GM18498 (cell line): ENCODE data around the gene GDF10.

ENCODE experiments used
- ATAC-seq: cut with Tn5 transposase; IDR thresholded peaks from one replicate; pipeline ENCODE4 v1.9.1; 2021; ENCODE audit warnings: mild to moderate bottlenecking, moderate library complexity; ENCODE audit not compliant: unreplicated experiment

The GDF10 gene

DNA sequence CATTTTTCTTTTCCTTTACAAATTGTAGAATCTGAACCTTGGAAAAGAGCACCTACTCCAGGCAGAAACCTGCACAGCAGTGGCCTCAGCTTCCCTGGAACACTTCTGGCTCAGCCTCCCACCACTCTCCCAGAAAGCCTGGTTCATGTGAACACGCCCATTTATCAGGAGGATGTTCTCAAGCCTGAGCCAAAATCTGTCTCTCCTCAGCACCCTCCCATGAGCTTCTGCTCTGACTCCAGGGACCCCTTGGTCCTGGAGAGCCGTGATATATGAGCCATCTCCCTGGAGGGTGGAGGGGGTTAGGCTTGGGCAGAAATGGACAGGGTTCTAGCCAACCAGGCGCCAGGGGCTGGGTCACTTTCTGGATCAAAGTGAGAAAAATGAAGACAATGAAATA is 32.4 kb downstream of the GDF10 start:
- no peak for ATAC-seq

DNA sequence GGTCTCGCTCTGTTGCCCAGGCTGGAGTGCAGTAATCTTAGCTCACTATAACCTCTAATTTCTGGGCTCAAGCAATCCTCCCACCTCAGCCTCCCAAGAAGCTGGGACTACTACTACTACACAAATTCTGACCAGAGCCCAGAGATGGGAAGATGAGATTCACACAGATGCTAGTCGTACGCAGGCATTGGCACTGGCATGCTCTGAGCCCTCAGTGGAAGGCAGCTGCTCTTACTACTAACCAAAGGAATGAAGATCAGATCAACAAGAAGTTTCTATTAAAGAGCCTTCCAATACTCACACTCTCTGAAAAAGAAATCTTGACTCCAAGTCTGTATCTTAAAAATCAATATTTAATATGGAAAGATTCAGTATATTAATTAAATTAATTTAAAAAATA is 32.9 kb downstream of the GDF10 start:
- no peak for ATAC-seq

DNA sequence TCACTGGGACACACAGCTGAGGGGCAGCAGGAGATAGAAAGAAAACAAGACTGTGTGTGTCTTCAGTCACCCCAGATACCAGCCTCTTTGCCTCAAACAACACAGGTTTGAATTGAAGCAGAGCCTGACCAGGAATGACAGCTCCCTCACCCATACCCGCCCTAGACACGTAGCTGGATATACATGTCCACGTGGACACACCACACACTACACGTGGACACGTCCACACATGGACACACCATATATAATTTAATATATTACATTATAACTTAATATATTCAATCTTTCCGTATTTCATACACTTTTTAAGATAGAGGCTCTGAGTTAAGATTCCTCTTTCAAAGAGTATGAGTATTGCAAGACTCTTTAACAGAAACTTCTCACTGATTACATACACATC is 33.5 kb downstream of the GDF10 start:
- ATAC-seq, result no peak

DNA sequence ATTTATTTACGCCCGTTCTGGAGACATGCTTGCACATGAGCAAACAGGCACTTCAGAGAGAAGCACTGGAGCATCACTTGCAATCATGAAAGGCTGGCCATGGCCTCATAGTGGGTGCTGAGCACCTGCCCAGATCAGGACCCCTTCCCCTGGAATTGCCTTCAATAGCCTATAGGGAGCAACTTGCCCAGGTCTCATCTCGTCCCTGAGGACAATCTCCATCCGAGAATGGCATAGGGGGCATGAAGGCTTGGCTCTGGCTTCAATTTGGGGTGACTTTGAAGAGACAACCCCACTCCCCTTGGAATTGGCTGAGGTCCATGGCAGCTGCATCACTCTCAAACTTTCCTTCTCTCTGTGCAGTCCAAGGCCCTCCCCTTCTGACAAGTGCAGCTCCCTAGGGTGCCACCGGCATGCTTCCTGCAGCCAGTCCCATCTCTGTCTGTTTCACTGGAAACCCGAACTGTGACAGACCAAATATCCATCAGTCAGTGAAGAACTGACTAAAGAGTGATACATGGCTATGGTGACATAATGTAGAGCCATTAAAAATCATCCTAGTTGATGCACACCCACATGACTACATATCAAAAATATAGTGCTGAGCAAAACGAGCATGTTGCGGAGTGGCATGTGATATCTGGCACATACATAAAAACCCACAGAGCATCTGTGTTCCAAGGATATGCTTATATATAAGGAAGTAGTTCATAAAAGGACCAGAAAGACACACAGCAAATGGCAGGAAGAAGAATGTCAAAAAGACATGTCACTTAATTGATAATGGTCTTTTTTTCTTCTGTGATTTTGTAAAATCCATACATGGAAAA is 34.7 kb downstream of the GDF10 start:
- no peak for ATAC-seq

DNA sequence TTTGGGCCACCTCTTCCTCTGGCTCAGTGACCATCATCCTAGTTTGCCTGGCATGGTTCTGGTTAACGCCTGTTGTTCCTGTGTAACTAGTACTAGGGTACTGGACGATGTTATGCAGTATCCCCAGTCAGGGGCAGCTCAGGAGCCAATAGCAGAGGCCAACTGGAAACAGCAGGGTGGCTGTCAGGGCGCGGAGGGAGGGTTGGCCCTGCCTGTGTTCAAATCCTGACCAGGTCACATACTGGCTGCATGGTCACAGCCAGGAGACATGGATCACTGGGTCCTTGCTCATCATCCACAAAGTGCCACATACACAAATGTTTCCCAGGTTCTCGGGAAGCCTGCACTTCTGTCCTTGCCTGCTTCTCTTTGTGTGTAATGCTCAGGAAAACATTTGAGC is 35.9 kb downstream of the GDF10 start:
- no peak for ATAC-seq

DNA sequence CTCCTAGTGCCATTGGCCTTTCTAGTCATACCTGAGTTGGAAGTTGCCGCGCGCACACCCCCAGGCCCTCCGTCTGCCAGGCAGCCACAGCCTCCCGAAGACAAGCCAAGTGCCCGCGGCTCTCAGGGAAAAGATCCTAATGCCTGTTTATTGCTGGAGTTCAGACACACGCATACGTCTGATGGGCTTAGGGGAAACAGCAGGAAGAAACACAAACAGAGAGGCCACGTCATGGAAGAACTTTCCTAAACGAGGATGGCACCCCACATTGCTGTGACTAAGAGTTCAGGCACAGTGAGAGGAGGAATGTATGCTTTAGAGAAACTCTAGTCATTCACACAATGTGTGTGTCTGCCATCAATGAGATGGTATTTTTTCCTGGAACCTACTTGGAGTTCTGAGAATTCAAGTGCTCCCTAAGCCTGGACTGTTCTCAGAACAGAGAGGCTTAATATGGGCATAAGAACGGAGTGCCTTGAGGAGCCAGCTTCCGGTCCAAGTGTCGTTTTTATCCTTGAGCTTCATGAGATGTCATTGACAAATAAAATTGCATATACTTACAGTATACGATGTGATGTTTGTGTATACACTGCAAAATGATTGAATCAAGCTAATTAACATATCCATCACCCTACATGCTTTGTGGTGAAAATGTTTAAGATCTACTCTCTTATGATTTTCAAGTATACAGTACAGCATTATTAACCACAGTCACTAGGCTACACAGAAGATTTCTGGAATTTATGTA is 36.6 kb downstream of the GDF10 start:
- no peak for ATAC-seq

DNA sequence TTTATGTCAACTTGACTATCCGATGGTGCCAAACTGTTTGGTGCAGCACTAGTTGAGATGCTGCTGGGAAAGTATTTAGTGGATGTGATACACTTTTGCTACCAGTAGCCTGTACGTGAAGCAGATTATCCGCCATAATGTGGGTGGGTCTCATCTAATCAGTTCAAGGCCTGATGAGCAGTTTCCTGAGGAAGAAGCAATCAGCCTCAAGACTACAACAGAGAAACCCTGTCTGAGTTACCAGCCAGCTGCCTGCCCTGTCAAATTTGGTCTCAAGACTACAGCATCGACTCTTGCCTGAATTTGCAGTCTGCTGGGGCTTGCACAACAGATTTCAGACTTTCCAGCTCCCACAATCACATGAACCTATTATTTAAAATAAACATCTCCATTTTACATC is 37.3 kb downstream of the GDF10 start:
- no peak for ATAC-seq

DNA sequence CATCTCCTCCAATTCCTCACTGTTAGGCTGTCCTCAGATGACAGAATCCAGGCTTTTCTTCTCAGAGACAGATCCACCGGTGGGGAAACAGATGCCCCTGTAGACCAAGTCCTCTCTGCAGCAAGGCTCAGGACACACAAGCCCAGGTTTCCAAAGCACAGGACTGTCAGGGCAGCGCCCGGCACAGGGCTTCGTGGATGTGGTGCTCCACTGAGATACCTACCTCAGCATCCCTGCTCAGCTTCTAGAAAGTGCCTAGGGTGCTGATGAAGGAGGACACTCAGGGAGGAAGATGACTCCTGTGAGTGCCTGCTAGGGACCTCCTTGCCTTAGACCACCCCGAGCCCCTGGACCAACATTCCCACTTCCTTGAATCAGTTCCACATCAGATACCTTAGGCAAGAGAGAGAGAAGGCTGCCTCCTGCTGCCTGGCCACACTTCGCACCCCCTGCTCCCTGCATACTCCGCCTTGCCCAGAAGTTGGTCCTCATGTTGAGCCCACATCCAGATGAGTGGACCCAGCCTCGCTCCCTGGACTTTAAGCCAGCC is 39.3 kb downstream of the GDF10 start:
- no peak for ATAC-seq

DNA sequence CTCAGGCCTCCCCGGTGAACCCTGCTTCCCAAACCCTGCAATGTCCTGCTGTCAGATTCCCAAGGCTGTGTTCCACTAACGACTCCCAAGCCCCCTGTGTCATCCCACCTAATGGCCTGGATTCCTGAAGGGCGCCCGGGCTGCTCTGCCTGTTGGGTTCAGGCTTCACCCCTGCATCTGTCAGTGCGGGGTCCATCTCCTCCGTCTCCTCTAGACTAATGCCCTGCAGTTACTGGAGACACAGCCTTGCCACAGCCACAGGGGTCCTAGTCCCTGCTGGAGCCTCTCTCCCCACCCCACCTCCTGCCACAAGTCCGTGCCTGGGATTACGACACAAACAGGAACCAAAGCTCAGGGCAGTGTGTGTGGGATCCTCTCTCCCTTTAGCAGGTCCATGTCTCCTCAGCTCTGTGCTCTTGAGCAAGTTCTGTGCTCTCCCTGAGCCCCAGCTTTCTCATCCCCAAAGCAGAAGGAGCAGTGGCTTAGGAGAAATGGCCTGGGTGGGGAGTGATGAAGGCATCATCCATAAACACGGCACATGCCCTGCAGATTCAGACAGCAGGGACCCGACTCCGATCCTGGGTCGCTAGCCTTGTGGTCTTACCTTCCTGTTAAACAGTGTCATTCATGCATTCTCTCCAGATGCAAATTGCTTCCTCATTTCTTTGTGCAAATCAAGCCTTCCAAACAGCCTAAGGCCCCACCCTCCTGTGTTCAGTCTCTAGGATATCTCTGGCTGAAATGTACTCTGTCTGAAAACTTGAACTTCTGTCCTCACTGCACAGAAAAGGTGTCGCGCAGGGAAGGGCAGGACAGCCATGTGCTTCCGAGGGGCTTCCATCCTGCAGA is 40.0 kb downstream of the GDF10 start:
- ATAC-seq, result no peak

DNA sequence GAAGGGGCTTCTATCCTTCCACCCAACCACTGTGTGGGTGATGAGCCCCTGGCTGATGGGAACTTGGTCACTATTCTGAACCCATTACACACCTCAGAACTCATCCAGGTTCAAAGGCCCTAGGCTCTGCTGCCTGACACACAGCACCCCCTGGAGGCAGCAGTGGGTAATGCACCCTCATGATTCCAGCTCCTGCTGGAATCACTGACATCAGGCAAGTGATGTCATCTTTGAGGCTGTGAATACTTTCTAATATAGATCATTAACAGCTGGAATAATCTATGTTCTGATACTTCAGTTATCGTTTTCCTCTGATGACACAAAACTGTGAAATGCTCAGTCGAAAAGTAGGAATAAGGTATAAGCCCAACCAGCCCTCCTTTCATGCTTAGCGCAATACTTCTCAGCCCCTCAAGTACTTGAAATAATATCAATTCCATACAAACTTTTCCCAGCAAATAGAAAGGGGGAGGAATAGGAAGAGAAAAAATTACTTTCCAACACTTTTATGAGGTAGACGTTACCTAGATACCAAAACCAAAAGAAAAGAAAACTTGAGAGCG is 40.7 kb downstream of the GDF10 start:
- peak; percentile 47 for ATAC-seq

DNA sequence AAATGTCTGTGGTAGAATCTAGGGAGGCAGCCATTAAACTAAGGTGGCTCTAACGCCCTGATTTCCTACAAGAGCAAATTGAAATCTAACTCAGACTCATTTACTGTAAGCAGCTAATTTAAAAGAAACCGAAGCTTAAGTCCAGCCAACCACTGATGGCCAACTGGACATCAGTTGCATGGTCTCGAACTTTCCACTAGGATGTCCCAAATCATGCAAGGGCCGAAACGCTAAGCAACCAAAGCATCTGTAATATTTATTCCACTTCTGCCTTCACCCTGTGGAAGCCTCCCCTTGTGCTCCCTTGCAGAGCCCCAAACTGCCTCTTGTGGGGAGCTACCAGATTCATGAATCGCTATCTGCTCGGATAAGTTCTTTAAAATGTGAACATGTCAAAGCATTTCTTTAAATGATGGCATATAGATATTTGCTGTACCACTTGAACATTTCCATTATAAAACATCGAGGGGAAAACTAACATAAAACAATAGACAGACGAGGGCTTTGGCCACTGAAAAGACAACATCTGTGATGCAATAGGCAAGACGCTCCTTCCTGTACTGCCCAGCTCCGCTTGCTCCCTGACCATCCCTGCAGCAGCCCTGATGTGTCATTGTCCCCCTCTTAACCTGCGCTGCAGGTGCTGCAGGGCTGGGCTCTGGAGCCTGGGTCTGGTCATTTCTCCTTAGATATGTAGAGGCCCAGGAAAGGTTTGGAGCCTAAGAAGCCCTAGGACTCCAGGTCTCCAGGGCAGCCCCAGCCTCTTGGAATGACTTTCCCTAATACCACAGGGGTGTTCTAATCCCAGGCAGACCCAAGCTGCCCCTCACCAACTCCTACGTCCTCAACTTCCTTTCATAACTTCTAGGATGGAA is 45.2 kb downstream of the GDF10 start:
- no peak for ATAC-seq

DNA sequence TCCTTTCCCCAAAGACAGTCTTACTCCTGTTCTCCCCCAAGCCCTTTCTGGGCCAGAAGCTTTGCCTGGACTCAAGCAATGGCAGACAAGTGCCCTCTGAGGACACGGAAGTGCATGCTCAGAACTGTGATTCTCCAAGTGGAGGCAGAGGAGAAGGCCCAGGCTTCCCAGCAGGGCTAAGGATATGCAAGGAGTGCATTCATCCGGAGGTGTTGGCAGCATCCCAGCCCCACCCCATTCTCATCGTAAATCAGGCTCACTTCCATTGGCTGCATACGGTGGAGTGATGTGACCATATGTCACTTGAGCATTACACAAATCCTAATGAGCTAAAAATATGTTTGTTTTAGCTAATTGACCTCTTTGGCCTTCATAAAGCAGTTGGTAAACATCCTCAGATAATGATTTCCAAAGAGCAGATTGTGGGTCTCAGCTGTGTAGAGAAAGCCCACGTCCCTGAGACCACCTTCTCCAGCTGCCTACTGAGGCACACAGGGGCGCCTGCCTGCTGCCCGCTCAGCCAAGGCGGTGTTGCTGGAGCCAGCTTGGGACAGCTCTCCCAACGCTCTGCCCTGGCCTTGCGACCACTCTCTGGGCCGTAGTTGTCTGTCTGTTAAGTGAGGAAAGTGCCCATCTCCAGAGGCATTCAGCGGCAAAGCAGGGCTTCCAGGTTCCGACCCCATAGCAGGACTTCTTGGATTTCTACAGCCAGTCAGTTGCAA is 46.7 kb downstream of the GDF10 start:
- ATAC-seq, result no peak

DNA sequence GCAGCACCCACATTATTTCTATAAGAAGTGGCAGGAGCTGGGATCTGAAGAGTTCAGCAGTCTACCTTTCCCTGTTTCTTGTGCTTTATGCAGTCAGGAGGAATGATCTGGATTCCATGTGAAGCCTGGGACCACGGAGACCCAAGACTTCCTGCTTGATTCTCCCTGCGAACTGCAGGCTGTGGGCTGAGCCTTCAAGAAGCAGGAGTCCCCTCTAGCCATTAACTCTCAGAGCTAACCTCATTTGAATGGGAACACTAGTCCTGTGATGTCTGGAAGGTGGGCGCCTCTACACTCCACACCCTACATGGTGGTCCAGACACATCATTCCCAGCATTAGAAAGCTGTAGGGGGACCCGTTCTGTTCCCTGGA is 47.3 kb downstream of the GDF10 start:
- ATAC-seq, result no peak

DNA sequence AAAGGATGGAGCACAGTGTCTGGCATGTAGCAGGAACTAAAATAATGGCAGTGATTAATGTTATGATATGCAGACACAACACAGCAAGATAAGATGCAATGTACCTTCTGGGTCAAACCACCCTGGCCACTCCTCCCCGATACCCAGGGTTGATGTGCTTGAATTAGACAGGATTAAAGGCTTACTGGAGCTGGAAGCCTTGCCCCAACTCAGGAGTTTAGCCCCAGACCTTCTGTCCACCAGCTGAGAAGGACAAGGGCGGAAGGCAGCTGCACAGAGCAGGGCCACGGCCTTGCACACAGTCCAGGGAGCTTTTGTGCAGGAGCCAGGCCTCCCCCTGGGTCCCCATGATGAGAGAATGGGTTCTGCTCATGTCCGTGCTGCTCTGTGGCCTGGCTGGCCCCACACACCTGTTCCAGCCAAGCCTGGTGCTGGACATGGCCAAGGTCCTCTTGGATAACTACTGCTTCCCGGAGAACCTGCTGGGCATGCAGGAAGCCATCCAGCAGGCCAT is 48.2 kb downstream of the GDF10 start, which contains the start of gene RBP3:
Gene RBP3, plus strand, starts transcription at position 226 of the 514 bp plus-strand sequence. Its CDS starts 122 bp downstream, at position 348.
- no peak for ATAC-seq

DNA sequence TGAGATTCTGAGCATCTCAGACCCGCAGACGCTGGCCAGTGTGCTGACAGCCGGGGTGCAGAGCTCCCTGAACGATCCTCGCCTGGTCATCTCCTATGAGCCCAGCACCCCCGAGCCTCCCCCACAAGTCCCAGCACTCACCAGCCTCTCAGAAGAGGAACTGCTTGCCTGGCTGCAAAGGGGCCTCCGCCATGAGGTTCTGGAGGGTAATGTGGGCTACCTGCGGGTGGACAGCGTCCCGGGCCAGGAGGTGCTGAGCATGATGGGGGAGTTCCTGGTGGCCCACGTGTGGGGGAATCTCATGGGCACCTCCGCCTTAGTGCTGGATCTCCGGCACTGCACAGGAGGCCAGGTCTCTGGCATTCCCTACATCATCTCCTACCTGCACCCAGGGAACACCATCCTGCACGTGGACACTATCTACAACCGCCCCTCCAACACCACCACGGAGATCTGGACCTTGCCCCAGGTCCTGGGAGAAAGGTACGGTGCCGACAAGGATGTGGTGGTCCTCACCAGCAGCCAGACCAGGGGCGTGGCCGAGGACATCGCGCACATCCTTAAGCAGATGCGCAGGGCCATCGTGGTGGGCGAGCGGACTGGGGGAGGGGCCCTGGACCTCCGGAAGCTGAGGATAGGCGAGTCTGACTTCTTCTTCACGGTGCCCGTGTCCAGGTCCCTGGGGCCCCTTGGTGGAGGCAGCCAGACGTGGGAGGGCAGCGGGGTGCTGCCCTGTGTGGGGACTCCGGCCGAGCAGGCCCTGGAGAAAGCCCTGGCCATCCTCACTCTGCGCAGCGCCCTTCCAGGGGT is 48.9 kb downstream of the GDF10 start:
- no peak for ATAC-seq

DNA sequence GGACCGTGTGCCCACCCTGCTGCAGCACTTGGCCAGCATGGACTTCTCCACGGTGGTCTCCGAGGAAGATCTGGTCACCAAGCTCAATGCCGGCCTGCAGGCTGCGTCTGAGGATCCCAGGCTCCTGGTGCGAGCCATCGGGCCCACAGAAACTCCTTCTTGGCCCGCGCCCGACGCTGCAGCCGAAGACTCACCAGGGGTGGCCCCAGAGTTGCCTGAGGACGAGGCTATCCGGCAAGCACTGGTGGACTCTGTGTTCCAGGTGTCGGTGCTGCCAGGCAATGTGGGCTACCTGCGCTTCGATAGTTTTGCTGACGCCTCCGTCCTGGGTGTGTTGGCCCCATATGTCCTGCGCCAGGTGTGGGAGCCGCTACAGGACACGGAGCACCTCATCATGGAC is 49.5 kb downstream of the GDF10 start:
- ATAC-seq, result no peak

DNA sequence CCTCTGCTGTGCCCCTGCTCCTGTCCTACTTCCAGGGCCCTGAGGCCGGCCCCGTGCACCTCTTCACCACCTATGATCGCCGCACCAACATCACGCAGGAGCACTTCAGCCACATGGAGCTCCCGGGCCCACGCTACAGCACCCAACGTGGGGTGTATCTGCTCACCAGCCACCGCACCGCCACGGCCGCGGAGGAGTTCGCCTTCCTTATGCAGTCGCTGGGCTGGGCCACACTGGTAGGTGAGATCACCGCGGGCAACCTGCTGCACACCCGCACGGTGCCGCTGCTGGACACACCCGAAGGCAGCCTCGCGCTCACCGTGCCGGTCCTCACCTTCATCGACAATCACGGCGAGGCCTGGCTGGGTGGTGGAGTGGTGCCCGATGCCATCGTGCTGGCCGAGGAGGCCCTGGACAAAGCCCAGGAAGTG is 50.0 kb downstream of the GDF10 start:
- ATAC-seq, result no peak
